Fibroblast of skin of right biceps (primary cell): ENCODE data around the gene MICAL3.
"Not testable (repeated sequence)": the region's sequence is repeated elsewhere in the genome, so short reads cannot be mapped to it uniquely, and the experiment has no call there.

Source experiments
- DNase-seq: peaks from one replicate; pipeline ENCODE4 v3.0.0-alpha.2; 2013

The MICAL3 gene

GRCh38 chr22:17876878-17877855 is 147.2 kb downstream of the MICAL3 start:
- not testable (repeated sequence) for DNase-seq

GRCh38 chr22:17876306-17876831 is 148.0 kb downstream of the MICAL3 start:
- DNase-seq: no peak

GRCh38 chr22:17875631-17876030 is 148.7 kb downstream of the MICAL3 start:
- DNase-seq: no peak

- no peak for DNase-seq
Measured at GRCh38 chr22:17875156-17875555, 149.2 kb downstream of the MICAL3 start.

GRCh38 chr22:17874231-17874905 is 150.0 kb downstream of the MICAL3 start:
- no peak for DNase-seq

GRCh38 chr22:17873804-17874203 is 150.6 kb downstream of the MICAL3 start:
- DNase-seq: no peak

- DNase-seq: no peak
Measured at GRCh38 chr22:17873116-17873515, 151.2 kb downstream of the MICAL3 start.

GRCh38 chr22:17872471-17872870 is 151.9 kb downstream of the MICAL3 start:
- peak; percentile 6 for DNase-seq

GRCh38 chr22:17871726-17872458 is 152.5 kb downstream of the MICAL3 start:
- DNase-seq: no peak

GRCh38 chr22:17870407-17870806 is 154.0 kb downstream of the MICAL3 start:
- DNase-seq: no peak

- no peak for DNase-seq
Measured at GRCh38 chr22:17869285-17870096, 154.9 kb downstream of the MICAL3 start.

GRCh38 chr22:17868771-17869170 is 155.6 kb downstream of the MICAL3 start:
- no peak for DNase-seq

- DNase-seq: no peak
Measured at GRCh38 chr22:17867160-17867785, 157.1 kb downstream of the MICAL3 start.

- no peak for DNase-seq
Measured at GRCh38 chr22:17866621-17867020, 157.7 kb downstream of the MICAL3 start.

- DNase-seq: no peak
Measured at GRCh38 chr22:17866127-17866526, 158.2 kb downstream of the MICAL3 start.

GRCh38 chr22:17865183-17866055 is 158.9 kb downstream of the MICAL3 start:
- no peak for DNase-seq

GRCh38 chr22:17864398-17865182 is 159.8 kb downstream of the MICAL3 start:
- DNase-seq: no peak

GRCh38 chr22:17862646-17863181 is 161.6 kb downstream of the MICAL3 start:
- DNase-seq: no peak

- DNase-seq: no peak
Measured at GRCh38 chr22:17861909-17862308, 162.5 kb downstream of the MICAL3 start.
